Activated CD4-positive, alpha-beta T cell treated with anti-CD3 and anti-CD28 coated beads for 48 hours (primary cell): ENCODE measurements around the gene PRICKLE1.

Experiments used
- DNase-seq: peaks from one replicate; pipeline ENCODE4 v3.0.0-alpha.2; 2020

The PRICKLE1 gene

GRCh38 chr12:42446761-42447160 lies 142.8 kb downstream of the PRICKLE1 start:
- DNase-seq = no peak

GRCh38 chr12:42445891-42446290 lies 143.7 kb downstream of the PRICKLE1 start:
- DNase-seq = no peak

GRCh38 chr12:42444192-42444943 lies 145.2 kb downstream of the PRICKLE1 start:
- DNase-seq = no peak

- DNase-seq = no peak
Observed at GRCh38 chr12:42442888-42443287, 146.7 kb downstream of the PRICKLE1 start.

GRCh38 chr12:42442311-42442759 lies 147.2 kb downstream of the PRICKLE1 start:
- DNase-seq = no peak

- DNase-seq = no peak
Observed at GRCh38 chr12:42440608-42441007, 148.9 kb downstream of the PRICKLE1 start.

- DNase-seq = no peak
Observed at GRCh38 chr12:42432517-42433140, 156.9 kb downstream of the PRICKLE1 start.

- DNase-seq = no peak
Observed at GRCh38 chr12:42428850-42429249, 160.7 kb downstream of the PRICKLE1 start.

- DNase-seq = peak; percentile 8
Observed at GRCh38 chr12:42426746-42427145, 162.8 kb downstream of the PRICKLE1 start.

- no peak for DNase-seq
Observed at GRCh38 chr12:42422785-42423184, 166.8 kb downstream of the PRICKLE1 start.

- DNase-seq = no peak
Observed at GRCh38 chr12:42421844-42422779, 167.4 kb downstream of the PRICKLE1 start.

GRCh38 chr12:42420395-42420794 lies 169.2 kb downstream of the PRICKLE1 start:
- DNase-seq = no peak

GRCh38 chr12:42410340-42410739 lies 179.2 kb downstream of the PRICKLE1 start:
- DNase-seq = no peak

GRCh38 chr12:42409471-42409870 lies 180.1 kb downstream of the PRICKLE1 start:
- no peak for DNase-seq

GRCh38 chr12:42407306-42407705 lies 182.2 kb downstream of the PRICKLE1 start:
- DNase-seq = no peak
